ENCODE data around the gene FAM227B.
"Not testable (repeated sequence)": the region's sequence is repeated elsewhere in the genome, so short reads cannot be mapped to it uniquely, and the experiment has no call there.

FAM227B gene

DNA sequence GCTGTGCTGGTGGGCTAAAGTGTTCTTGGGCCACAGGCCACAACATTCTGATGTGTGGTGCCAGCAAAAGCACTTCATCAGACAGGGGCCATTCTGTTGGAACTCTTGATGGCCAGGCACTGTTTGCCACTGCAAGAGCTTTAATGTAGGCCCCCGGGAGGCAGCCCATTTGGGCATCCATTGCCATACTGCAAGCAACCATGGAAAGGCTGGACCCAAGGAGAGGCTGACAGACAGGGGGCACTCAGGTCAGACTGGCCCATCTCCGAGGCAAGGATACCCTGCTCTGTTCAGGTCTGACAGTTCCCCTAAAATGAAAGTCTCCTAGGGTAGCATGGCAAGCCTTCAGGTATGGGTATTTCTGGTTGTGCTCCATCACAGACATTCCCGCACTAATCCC is 64.2 kb downstream of the FAM227B start:
- DNase-seq (ENCODE audit: extremely low read depth, insufficient read length) = no peak
- TF ChIP-seq, protein P1, sequence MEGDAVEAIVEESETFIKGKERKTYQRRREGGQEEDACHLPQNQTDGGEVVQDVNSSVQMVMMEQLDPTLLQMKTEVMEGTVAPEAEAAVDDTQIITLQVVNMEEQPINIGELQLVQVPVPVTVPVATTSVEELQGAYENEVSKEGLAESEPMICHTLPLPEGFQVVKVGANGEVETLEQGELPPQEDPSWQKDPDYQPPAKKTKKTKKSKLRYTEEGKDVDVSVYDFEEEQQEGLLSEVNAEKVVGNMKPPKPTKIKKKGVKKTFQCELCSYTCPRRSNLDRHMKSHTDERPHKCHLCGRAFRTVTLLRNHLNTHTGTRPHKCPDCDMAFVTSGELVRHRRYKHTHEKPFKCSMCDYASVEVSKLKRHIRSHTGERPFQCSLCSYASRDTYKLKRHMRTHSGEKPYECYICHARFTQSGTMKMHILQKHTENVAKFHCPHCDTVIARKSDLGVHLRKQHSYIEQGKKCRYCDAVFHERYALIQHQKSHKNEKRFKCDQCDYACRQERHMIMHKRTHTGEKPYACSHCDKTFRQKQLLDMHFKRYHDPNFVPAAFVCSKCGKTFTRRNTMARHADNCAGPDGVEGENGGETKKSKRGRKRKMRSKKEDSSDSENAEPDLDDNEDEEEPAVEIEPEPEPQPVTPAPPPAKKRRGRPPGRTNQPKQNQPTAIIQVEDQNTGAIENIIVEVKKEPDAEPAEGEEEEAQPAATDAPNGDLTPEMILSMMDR (IDR thresholded peaks at IDR 0.05; ENCODE audit: insufficient read depth, low read length, poor library complexity, severe bottlenecking) = no peak
- Histone ChIP-seq H3K36me3 (ENCODE audit: control insufficient read depth, insufficient read depth, low read length) (no peaks in the 10 kb centered on the region), H3K4me3 (replicated peaks; ENCODE audit: low read depth, low read length) (no peak overlapping the region), H3K27me3 (replicated peaks; ENCODE audit: control insufficient read depth, insufficient read depth, low read length) (no peaks in the 10 kb centered on the region)

DNA sequence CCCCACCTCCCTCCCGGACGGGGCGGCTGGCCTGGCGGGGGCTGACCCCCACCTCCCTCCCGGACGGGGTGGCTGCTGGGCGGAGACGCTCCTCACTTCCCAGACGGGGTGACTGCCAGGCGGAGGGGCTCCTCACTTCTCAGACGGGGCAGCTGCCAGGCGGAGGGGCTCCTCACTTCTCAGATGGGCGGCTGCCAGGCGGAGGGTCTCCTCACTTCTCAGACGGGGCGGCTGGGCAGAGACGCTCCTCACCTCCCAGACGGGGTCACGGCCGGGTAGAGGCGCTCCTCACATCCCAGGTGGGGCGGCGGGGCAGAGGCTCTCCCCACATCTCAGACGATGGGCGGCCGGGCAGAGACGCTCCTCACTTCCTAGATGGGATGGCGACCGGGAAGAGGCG is 70.3 kb downstream of the FAM227B start:
- not testable (repeated sequence) for H3K27me3 ChIP-seq (replicated peaks; ENCODE audit: control insufficient read depth, insufficient read depth, low read length); DNase-seq (ENCODE audit: extremely low read depth, insufficient read length); H3K36me3 ChIP-seq (ENCODE audit: control insufficient read depth, insufficient read depth, low read length); H3K4me3 ChIP-seq (replicated peaks; ENCODE audit: low read depth, low read length)

DNA sequence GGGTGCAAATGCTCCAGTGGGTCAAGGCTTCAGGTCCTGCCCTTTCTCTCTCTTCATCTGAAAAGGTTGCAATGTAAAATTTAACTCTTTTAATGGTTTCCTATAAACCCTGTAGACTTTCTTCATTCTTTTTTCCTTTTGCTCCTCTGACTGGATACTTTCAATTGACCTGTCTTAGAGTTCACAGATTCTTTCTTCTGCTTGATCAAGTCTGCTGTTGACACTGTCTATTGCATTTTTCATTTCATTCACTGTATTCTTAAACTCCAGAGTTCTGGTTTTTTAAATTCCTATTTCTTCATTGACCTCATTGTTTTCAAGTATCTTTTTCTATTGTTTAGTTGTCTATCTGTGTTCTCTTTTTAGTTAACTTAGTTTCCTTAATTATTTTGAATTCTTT is 82.1 kb downstream of the FAM227B start:
- TF ChIP-seq, protein P1 (IDR thresholded peaks at IDR 0.05; ENCODE audit: insufficient read depth, low read length, poor library complexity, severe bottlenecking) = no peak
- Histone ChIP-seq H3K27me3 (replicated peaks; ENCODE audit: control insufficient read depth, insufficient read depth, low read length) (no peaks in the 10 kb centered on the region), H3K36me3 (ENCODE audit: control insufficient read depth, insufficient read depth, low read length) (no peaks in the 10 kb centered on the region), H3K4me3 (replicated peaks; ENCODE audit: low read depth, low read length) (no peak overlapping the region)
- no peak for DNase-seq (ENCODE audit: extremely low read depth, insufficient read length)

DNA sequence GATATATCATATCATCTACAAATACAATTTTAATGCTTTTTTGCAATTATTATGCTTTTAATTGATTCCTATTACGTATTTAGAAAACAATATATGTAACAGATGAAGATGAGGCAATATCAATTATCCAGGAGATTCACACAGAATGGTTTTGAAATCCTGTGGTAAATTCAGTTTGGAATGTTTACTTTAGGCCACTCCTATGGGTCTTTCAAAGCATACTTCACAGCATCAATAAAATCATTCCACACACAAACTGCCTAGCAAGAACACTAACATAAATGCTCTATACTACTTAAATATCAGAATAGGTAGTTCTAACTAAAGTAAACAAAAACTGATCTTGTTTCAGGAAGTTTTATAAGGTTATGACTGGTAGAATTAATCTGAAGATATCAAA is 90.5 kb downstream of the FAM227B start:
- TF ChIP-seq, protein P1 (IDR thresholded peaks at IDR 0.05; ENCODE audit: insufficient read depth, low read length, poor library complexity, severe bottlenecking) = no peak
- Histone ChIP-seq H3K36me3 (ENCODE audit: control insufficient read depth, insufficient read depth, low read length) (no peaks in the 10 kb centered on the region), H3K27me3 (replicated peaks; ENCODE audit: control insufficient read depth, insufficient read depth, low read length) (no peaks in the 10 kb centered on the region), H3K4me3 (replicated peaks; ENCODE audit: low read depth, low read length) (no peak overlapping the region)
- DNase-seq (ENCODE audit: extremely low read depth, insufficient read length) = no peak

DNA sequence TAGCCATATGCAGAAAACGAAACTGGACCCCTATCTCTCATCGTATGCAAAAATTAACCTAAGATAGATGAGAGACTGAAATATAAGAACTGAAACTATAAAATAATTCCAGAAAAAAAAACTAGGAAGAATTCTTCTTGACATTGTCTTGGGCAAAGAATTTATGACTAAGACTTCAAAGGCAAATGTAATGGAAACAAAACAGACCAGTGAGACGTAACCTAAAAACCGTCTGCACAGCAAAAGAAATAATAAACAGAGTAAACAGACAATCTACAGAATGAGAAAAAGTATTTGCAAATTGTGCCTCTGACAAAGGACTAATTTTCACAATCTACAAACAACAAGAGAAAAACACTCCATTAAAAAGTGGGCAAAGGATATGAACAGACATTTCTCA is 92.3 kb downstream of the FAM227B start:
- TF ChIP-seq, protein P1 (IDR thresholded peaks at IDR 0.05; ENCODE audit: insufficient read depth, low read length, poor library complexity, severe bottlenecking) = no peak
- no peak overlapping the region for H3K4me3 ChIP-seq (replicated peaks; ENCODE audit: low read depth, low read length)
- DNase-seq (ENCODE audit: extremely low read depth, insufficient read length) = no peak
- no peaks in the 10 kb centered on the region for H3K27me3 ChIP-seq (replicated peaks; ENCODE audit: control insufficient read depth, insufficient read depth, low read length)
- H3K36me3 ChIP-seq (ENCODE audit: control insufficient read depth, insufficient read depth, low read length) = no peaks in the 10 kb centered on the region

DNA sequence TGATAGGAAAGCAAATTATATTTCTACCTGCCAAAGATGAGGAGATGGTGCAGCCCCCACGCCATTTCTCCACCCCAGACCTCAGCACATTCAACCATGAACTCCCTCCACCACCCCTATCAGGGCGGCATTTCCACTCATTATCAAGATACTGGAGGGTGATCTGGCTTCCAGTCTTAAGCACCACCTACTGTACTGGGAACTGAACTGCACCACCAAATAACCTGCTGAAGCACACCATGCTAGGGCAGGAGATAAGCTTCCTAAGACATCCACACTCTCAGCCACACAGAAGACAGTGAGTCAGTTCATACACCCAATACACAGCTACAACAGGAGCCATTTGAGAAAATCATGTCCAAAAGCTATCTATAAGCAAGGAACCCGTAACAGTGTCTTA is 98.8 kb downstream of the FAM227B start:
- DNase-seq (ENCODE audit: extremely low read depth, insufficient read length) = no peak
- H3K4me3 ChIP-seq (replicated peaks; ENCODE audit: low read depth, low read length) = no peak overlapping the region
- no peaks in the 10 kb centered on the region for H3K36me3 ChIP-seq (ENCODE audit: control insufficient read depth, insufficient read depth, low read length)
- TF ChIP-seq, protein P1 (IDR thresholded peaks at IDR 0.05; ENCODE audit: insufficient read depth, low read length, poor library complexity, severe bottlenecking) = peak; percentile 36
- H3K27me3 ChIP-seq (replicated peaks; ENCODE audit: control insufficient read depth, insufficient read depth, low read length) = no peaks in the 10 kb centered on the region

DNA sequence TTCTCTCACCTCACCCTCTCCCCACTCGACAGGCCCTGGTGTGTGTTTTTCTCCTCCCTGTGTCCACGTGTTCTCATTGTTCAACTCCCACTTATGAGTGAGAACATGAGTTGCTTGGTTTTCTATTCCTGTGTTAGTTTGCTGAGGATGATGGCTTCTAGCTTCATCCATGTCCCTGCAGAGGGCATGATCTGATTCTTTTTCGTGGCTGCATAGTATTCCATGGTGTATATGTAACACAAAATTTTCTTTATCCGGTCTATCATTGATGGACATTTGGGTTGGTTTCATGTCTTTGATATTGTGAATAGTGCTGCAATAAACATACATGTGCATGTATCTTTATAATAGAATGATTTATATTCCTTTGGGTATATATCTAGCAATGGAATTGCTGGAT is 107.9 kb downstream of the FAM227B start:
- not testable (repeated sequence) for H3K27me3 ChIP-seq (replicated peaks; ENCODE audit: control insufficient read depth, insufficient read depth, low read length); H3K4me3 ChIP-seq (replicated peaks; ENCODE audit: low read depth, low read length); DNase-seq (ENCODE audit: extremely low read depth, insufficient read length); H3K36me3 ChIP-seq (ENCODE audit: control insufficient read depth, insufficient read depth, low read length)

Measured in GM06990 (cell line).